ENCODE data around the gene FGF22. TPM values are rescaled to one million over a fixed set of nuclear protein-coding genes. Genes with fewer than 3 reads are reported as not detected.
A peak's percentile ranks its signal among the peaks of the same experiment; 100 is the strongest.

The FGF22 gene
- total and polyA plus RNA-seq, 2 of the 4 experiments (the other 2 are of a cell fraction): 0.14 TPM; not detected in 1

- Histone ChIP-seq H2AK5ac (ENCODE audit: low read depth, low read length) (peak overlapping the region; percentile 94), H3K4me1 (ENCODE audit: control insufficient read depth, insufficient read depth, low read length) (peaks cover 18% of the 10 kb centered on the region), H4K5ac (ENCODE audit: low read depth, low read length) (no peak overlapping the region), H3K4me3 (ENCODE audit: insufficient read depth, low read depth, low read length) (peak overlapping the region; percentile 81; the same call in 1 of the 2 replicates), H4K8ac (ENCODE audit: low read depth in 2 of 2, low read length in 2 of 2) (peak overlapping the region in 1 of 2 experiments; percentile 74; a peak in 2 of 4 replicates), H3K56ac (ENCODE audit: extremely low read depth, insufficient read depth, low read length) (no peak overlapping the region), H3K27me3 (ENCODE audit: control insufficient read depth, insufficient read depth, low read length) (no peaks in the 10 kb centered on the region), H3K4me2 (ENCODE audit: low read depth, low read length) (peak overlapping the region; percentile 68), H2AFZ (replicated peaks; ENCODE audit: low read length, poor library complexity) (peak overlapping the region; percentile 4), H4K91ac (ENCODE audit: insufficient read depth, low read depth, low read length) (peak overlapping the region; percentile 63), H3K36me3 (ENCODE audit: control insufficient read depth, insufficient read depth, low read length) (peaks cover 2% of the 10 kb centered on the region; the same call in 1 of the 2 replicates), H3K79me1 (ENCODE audit: low read depth in 1 of 2, low read length in 2 of 2) (peaks cover 13 to 50% of the 10 kb centered on the region in 2 experiments; a peak in 3 of 4 replicates), H4K20me1 (ENCODE audit: insufficient read depth, low read length) (peaks cover 18% of the 10 kb centered on the region), H3K14ac (replicated peaks; ENCODE audit: low read depth, low read length) (peak overlapping the region; percentile 31; the same call in 1 of the 2 replicates), H3K27ac (ENCODE audit: insufficient read depth, low read length) (peak overlapping the region; percentile 19; the same call in 1 of the 2 replicates), H3K9ac (ENCODE audit: low read depth, low read length) (peak overlapping the region; percentile 5; the same call in 1 of the 2 replicates), H3K4ac (ENCODE audit: low read depth, low read length) (peak overlapping the region; percentile 43), H3K9me3 (ENCODE audit: control insufficient read depth, insufficient read depth, low read length) (no peaks in the 10 kb centered on the region), H2AK9ac (replicated peaks; ENCODE audit: low read depth, low read length, poor library complexity) (peak overlapping the region; percentile 99), H2BK15ac (ENCODE audit: low read depth, low read length) (no peak overlapping the region), H2BK20ac (ENCODE audit: low read depth, low read length) (no peak overlapping the region; the same call in 1 of the 2 replicates), H2BK5ac (ENCODE audit: low read depth, low read length, poor library complexity, severe bottlenecking) (peak overlapping the region; percentile 77), H3K18ac (ENCODE audit: low read depth, low read length) (no peak overlapping the region), H3K23ac (ENCODE audit: low read depth, low read length) (no peak overlapping the region), H2BK120ac (ENCODE audit: low read depth, low read length) (peak overlapping the region; percentile 57), H3K9me1 (ENCODE audit: insufficient read depth, low read length) (peaks cover 12% of the 10 kb centered on the region)
- in situ Hi-C loops (cut with MboI; ENCODE audit: low sequenced_read_pairs) (no loop called here), dilution Hi-C loops (cut with HindIII; ENCODE audit: low sequenced_read_pairs, unreplicated experiment) (no loop called here), intact Hi-C loops (cut with micrococcal nuclease) (no loop called here)
- ChIA-PET POLR2A (ENCODE audit: unreplicated experiment) (interaction anchor here (0.7 kb wide), 1 partner anchor 75 kb away, joined by 3 read pairs; no protein-coding TSS in a partner anchor), CTCF (no interaction called here)
- DNase-seq (no peak), ATAC-seq (ENCODE audit: low read depth) (no peak)
- BruUV-seq (replicated peaks): no TSS peak
- 61% methylated on average over 9 of the region's 22 CpGs; no CpG with 5 or more reads in 1 of the 2 experiments for WGBS, 2 experiments (ENCODE audit: extremely low coverage in 2 of 2, insufficient read length in 1 of 2)
- no peak for TF ChIP-seq FOS (IDR thresholded peaks at IDR 0.05; ENCODE audit: low read depth, low read length)
- TF ChIP-seq SMC3 (IDR thresholded peaks at IDR 0.05; ENCODE audit: low read depth, low read length): no peak
- TF ChIP-seq POLR2A (IDR thresholded peaks at IDR 0.05; ENCODE audit: low read depth, low read length): no peak
- TF ChIP-seq BHLHE40 (IDR thresholded peaks at IDR 0.05; ENCODE audit: low read depth, low read length): no peak
- no peak for TF ChIP-seq CHD1 (IDR thresholded peaks at IDR 0.05; ENCODE audit: low read depth, low read length)
- no peak for TF ChIP-seq CTCF (conservative IDR thresholded peaks at IDR 0.05; ENCODE audit: low read depth, low read length)
- no peak for TF ChIP-seq RCOR1 (IDR thresholded peaks at IDR 0.05; ENCODE audit: insufficient replicate concordance, low read length)
- TF ChIP-seq RAD21 (IDR thresholded peaks at IDR 0.05; ENCODE audit: low read length): no peak
- TF ChIP-seq USF2 (IDR thresholded peaks at IDR 0.05; ENCODE audit: low read depth, low read length): no peak
- TF ChIP-seq CEBPB (IDR thresholded peaks at IDR 0.05; ENCODE audit: low read depth, low read length): no peak
- TF ChIP-seq, protein P1, sequence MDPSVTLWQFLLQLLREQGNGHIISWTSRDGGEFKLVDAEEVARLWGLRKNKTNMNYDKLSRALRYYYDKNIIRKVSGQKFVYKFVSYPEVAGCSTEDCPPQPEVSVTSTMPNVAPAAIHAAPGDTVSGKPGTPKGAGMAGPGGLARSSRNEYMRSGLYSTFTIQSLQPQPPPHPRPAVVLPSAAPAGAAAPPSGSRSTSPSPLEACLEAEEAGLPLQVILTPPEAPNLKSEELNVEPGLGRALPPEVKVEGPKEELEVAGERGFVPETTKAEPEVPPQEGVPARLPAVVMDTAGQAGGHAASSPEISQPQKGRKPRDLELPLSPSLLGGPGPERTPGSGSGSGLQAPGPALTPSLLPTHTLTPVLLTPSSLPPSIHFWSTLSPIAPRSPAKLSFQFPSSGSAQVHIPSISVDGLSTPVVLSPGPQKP (IDR thresholded peaks at IDR 0.05; ENCODE audit: borderline replicate concordance, low read depth, low read length): no peak
- no peak for TF ChIP-seq RFX5 (IDR thresholded peaks at IDR 0.05; ENCODE audit: low read depth, low read length)
- no peak for TF ChIP-seq MXI1 (IDR thresholded peaks at IDR 0.05; ENCODE audit: borderline replicate concordance, low read depth, low read length)
- TF ChIP-seq MAFK (IDR thresholded peaks at IDR 0.05; ENCODE audit: low read depth, low read length): no peak
Observed at GRCh38 chr19:677601-678436, 38.1 kb downstream of the FGF22 start.

All from IMR-90 (cell line).